Measurements from ENCODE around the gene EXOC3L2.
A peak's percentile ranks its signal among the peaks of the same experiment; 100 is the strongest.

The EXOC3L2 gene

GRCh38 chr19:45218911-45219743 lies 26.1 kb downstream of the EXOC3L2 start:
- peak; percentile 55 to 70 for DNase-seq

GRCh38 chr19:45218426-45218825 lies 26.8 kb downstream of the EXOC3L2 start:
- DNase-seq, result no peak

GRCh38 chr19:45217957-45218334 lies 27.3 kb downstream of the EXOC3L2 start:
- no peak for DNase-seq

GRCh38 chr19:45217193-45217956 lies 27.8 kb downstream of the EXOC3L2 start:
- no peak for DNase-seq

GRCh38 chr19:45216667-45217066 lies 28.5 kb downstream of the EXOC3L2 start:
- DNase-seq, result no peak

GRCh38 chr19:45215391-45216191 lies 29.6 kb downstream of the EXOC3L2 start:
- DNase-seq, result no peak

GRCh38 chr19:45213031-45213430 lies 32.2 kb downstream of the EXOC3L2 start:
- no peak for DNase-seq

- no peak for DNase-seq
These were observed 33.3 kb downstream of the EXOC3L2 start for GRCh38 chr19:45211751-45212381.

- no peak for DNase-seq
These were observed 38.9 kb downstream of the EXOC3L2 start for GRCh38 chr19:45206328-45206727.

GRCh38 chr19:45205810-45206209 lies 39.4 kb downstream of the EXOC3L2 start:
- DNase-seq, result no peak

- no peak for DNase-seq
These were observed 42.6 kb downstream of the EXOC3L2 start for GRCh38 chr19:45202637-45203036.

- DNase-seq, result peak in 1 of 2 donors; percentile 57
These were observed 44.6 kb downstream of the EXOC3L2 start for GRCh38 chr19:45200568-45200967.

GRCh38 chr19:45195764-45196163 lies 49.4 kb downstream of the EXOC3L2 start:
- DNase-seq, result no peak

- no peak for DNase-seq
These were observed 53.8 kb downstream of the EXOC3L2 start for GRCh38 chr19:45191375-45191774.

GRCh38 chr19:45189971-45190370 lies 55.2 kb downstream of the EXOC3L2 start:
- no peak for DNase-seq

GRCh38 chr19:45187421-45188100 lies 57.6 kb downstream of the EXOC3L2 start:
- no peak for DNase-seq

- no peak for DNase-seq
These were observed 58.5 kb downstream of the EXOC3L2 start for GRCh38 chr19:45186509-45187334.

GRCh38 chr19:45184115-45184514 lies 61.1 kb downstream of the EXOC3L2 start:
- no peak for DNase-seq

GRCh38 chr19:45182758-45183157 lies 62.4 kb downstream of the EXOC3L2 start:
- DNase-seq, result peak in 1 of 2 donors; percentile 18

GRCh38 chr19:45180936-45181335 lies 64.3 kb downstream of the EXOC3L2 start:
- peak in 1 of 2 donors; percentile 14 for DNase-seq

- no peak for DNase-seq
These were observed 65.3 kb downstream of the EXOC3L2 start for GRCh38 chr19:45179892-45180370.

Measured in inflammatory macrophage (primary cell).